Keratinocyte (primary cell): ENCODE results near the gene HDDC2. TPM values are rescaled to one million over a fixed set of nuclear protein-coding genes. Genes with fewer than 3 reads are reported as not detected.

Experiments
- DNase-seq: peaks from one replicate; pipeline ENCODE4 v3.0.0-alpha.2; 2011; ENCODE audit warnings: low read depth, missing footprints, low spot score
- FAIRE-seq: peaks from 2 replicates; lab custom pipeline; 2011; peaks lifted over from hg19 to GRCh38; lab: Jason Lieb, UNC
- H2AFZ ChIP-seq: 2 replicates; pipeline ENCODE4 v1.6.0; 2012; ENCODE audit warnings: low read length, control low read depth, inconsistent platforms; ENCODE audit not compliant: control insufficient read depth
- H3K27ac ChIP-seq: 2 replicates; pipeline ENCODE4 v1.5.1; 2011; ENCODE audit warnings: low read length; ENCODE audit not compliant: control insufficient read depth, insufficient read depth
- H3K27me3 ChIP-seq: 3 replicates; pipeline ENCODE4 v1.6.0; 2011; ENCODE audit warnings: low read length; ENCODE audit not compliant: control insufficient read depth, insufficient read depth; ENCODE audit errors: extremely low read depth
- H3K36me3 ChIP-seq, 2 experiments: 2 replicates in 1 of 2; 3 replicates in 1 of 2; pipeline ENCODE4 v1.5.1; 2011; ENCODE audit warnings: low read length in 2 of 2, mild to moderate bottlenecking in 1 of 2; ENCODE audit not compliant: control insufficient read depth in 2 of 2, insufficient read depth in 2 of 2; ENCODE audit errors: extremely low read depth in 1 of 2
- H3K4me1 ChIP-seq: 3 replicates; pipeline ENCODE4 v1.5.1; 2011; ENCODE audit warnings: low read length; ENCODE audit not compliant: control insufficient read depth, insufficient read depth; ENCODE audit errors: extremely low read depth
- H3K4me2 ChIP-seq: 3 replicates; pipeline ENCODE4 v1.6.0; 2011; ENCODE audit warnings: low read depth, low read length; ENCODE audit not compliant: control insufficient read depth, insufficient read depth; ENCODE audit errors: extremely low read depth
- H3K4me3 ChIP-seq, 3 experiments: fragments of 200-600 bp in 1 of 3; sonication (generic) in 1 of 3; 2 replicates in 2 of 3; 3 replicates in 1 of 3; pipeline ENCODE4 v1.5.1; 2011 to 2016; ENCODE audit warnings: low read length in 3 of 3, mild to moderate bottlenecking in 3 of 3, control low read depth in 2 of 3, inconsistent platforms in 1 of 3, low read depth in 1 of 3, mixed read lengths in 1 of 3, mixed run types in 1 of 3, moderate library complexity in 1 of 3; ENCODE audit not compliant: control insufficient read depth in 2 of 3, insufficient read depth in 2 of 3; ENCODE audit errors: extremely low read depth in 1 of 3
- H3K79me2 ChIP-seq: 2 replicates; pipeline ENCODE4 v1.6.0; 2012; ENCODE audit warnings: low read length; ENCODE audit not compliant: control insufficient read depth, insufficient read depth
- H3K9ac ChIP-seq: 3 replicates; pipeline ENCODE4 v1.6.0; 2011; ENCODE audit warnings: low read length; ENCODE audit not compliant: control insufficient read depth, insufficient read depth; ENCODE audit errors: extremely low read depth
- H3K9me1 ChIP-seq: 3 replicates; pipeline ENCODE4 v1.6.0; 2011; ENCODE audit warnings: low read length; ENCODE audit not compliant: control insufficient read depth, insufficient read depth; ENCODE audit errors: extremely low read depth
- H3K9me3 ChIP-seq: 2 replicates; pipeline ENCODE4 v1.5.1; 2012; ENCODE audit warnings: low read depth, low read length; ENCODE audit not compliant: control insufficient read depth
- H4K20me1 ChIP-seq: 3 replicates; pipeline ENCODE4 v1.6.0; 2011; ENCODE audit warnings: low read length; ENCODE audit not compliant: control insufficient read depth, insufficient read depth; ENCODE audit errors: extremely low read depth
- EZH2 ChIP-seq: IDR thresholded peaks from one replicate; pipeline ENCODE4 v1.6.1; 2012; ENCODE audit warnings: inconsistent platforms, mild to moderate bottlenecking, low read length, moderate library complexity
- dilution Hi-C: fragments of 300-500 bp; cut with MboI; formaldehyde crosslinking; loops from one replicate; pipeline ENCODE4 v1.7.0; 2020; ENCODE audit warnings: low sequenced_read_pairs; ENCODE audit not compliant: extremely low pct_ligation_motif_present
- polyA plus RNA-seq, 5 experiments: library from polyadenylated mRNA; depleted of rRNA in 3 of 5; stranded (reverse) in 3 of 5; stranded (forward) in 1 of 5; unstranded in 1 of 5; fragments of >200 nt; gene quantifications; 1 replicate in 1 of 5; 2 replicates in 3 of 5; 3 replicates in 1 of 5; pipeline versions ENCODE4 v1.2.1 to v1.2.3, GENCODE V29; 2011 to 2012; ENCODE audit warnings: missing spikeins in 2 of 5, low read depth in 1 of 5, low replicate concordance in 1 of 5
- TF ChIP-seq, protein P1 (sequence below), 3 experiments: IDR thresholded peaks in 1 of 3; conservative IDR thresholded peaks in 1 of 3; optimal IDR thresholded peaks in 1 of 3; 2 replicates in 2 of 3; 3 replicates in 1 of 3; pipeline versions ENCODE3 to v1.5.1; 2011; ENCODE audit warnings: low read length in 3 of 3, mild to moderate bottlenecking in 3 of 3, moderate library complexity in 2 of 3, control low read depth in 1 of 3, inconsistent platforms in 1 of 3; ENCODE audit not compliant: insufficient read depth in 2 of 3; ENCODE audit errors: extremely low read depth in 1 of 3

The HDDC2 gene
- polyA plus RNA-seq, 1 donor (not counting 4 experiments of a cell fraction or from before 2014, with no cell fraction given) = 75.8 TPM

GRCh38 chr6:125340991-125341390 lies 39.2 kb upstream of the HDDC2 start:
- TF ChIP-seq, protein P1, sequence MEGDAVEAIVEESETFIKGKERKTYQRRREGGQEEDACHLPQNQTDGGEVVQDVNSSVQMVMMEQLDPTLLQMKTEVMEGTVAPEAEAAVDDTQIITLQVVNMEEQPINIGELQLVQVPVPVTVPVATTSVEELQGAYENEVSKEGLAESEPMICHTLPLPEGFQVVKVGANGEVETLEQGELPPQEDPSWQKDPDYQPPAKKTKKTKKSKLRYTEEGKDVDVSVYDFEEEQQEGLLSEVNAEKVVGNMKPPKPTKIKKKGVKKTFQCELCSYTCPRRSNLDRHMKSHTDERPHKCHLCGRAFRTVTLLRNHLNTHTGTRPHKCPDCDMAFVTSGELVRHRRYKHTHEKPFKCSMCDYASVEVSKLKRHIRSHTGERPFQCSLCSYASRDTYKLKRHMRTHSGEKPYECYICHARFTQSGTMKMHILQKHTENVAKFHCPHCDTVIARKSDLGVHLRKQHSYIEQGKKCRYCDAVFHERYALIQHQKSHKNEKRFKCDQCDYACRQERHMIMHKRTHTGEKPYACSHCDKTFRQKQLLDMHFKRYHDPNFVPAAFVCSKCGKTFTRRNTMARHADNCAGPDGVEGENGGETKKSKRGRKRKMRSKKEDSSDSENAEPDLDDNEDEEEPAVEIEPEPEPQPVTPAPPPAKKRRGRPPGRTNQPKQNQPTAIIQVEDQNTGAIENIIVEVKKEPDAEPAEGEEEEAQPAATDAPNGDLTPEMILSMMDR (optimal IDR thresholded peaks at IDR 0.05 in 1 of 3, IDR thresholded peaks at IDR 0.05 in 1 of 3, conservative IDR thresholded peaks at IDR 0.05 in 1 of 3; ENCODE audit: extremely low read depth in 1 of 3, insufficient read depth in 2 of 3, low read length in 3 of 3) = no peak
- TF ChIP-seq EZH2 = no peak
- Histone ChIP-seq H3K4me3 (no peak overlapping the region), H3K27ac (no peak overlapping the region), H3K9ac (no peak overlapping the region), H3K9me1 (no peaks in the 10 kb centered on the region), H3K4me1 (no peaks in the 10 kb centered on the region), H3K9me3 (no peaks in the 10 kb centered on the region), H3K36me3 (no peaks in the 10 kb centered on the region), H3K27me3 (no peaks in the 10 kb centered on the region), H3K4me2 (no peak overlapping the region), H2AFZ (no peak overlapping the region), H4K20me1 (no peaks in the 10 kb centered on the region), H3K79me2 (no peaks in the 10 kb centered on the region)
- DNase-seq (no peak), FAIRE-seq (no peak)
- dilution Hi-C loops = loop anchor here (25.0 kb wide), 1 partner anchor 421 kb away; no protein-coding TSS in a partner anchor

DNA sequence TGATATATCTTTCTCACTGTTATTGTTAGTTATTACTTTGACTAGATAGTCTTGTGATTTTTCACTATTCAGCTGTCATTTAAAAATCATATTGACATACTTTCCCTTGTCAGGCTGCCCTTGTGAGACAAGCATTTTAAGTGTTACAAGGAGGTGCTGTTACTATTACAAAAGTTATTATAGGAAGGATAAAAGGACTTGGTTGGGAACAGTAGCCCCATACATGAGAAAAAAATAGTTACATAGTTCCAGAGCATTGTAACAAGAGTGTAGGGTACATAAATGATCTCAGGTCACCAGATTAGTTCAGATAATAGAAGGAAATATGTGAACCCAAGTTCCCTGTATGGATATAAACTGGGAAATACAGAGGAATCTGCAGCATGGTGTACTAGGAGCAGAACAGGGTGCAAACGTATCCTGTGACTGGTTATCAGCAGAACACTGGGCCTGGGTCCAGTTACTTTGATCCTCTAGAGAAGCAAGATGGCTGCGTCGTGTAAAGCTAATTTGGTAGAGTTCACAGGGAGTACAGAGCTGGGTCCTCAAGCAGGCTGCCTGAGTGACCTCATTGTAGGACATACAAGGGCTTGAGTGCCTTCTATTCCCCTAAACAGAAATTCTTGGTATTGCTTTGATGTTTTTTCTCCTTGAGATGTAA lies 38.5 kb upstream of the HDDC2 start:
- Histone ChIP-seq H3K9ac (no peak overlapping the region), H3K36me3 (no peaks in the 10 kb centered on the region), H3K27me3 (peaks cover 3% of the 10 kb centered on the region), H2AFZ (no peak overlapping the region), H3K27ac (no peak overlapping the region), H3K9me1 (no peaks in the 10 kb centered on the region), H3K4me3 (no peak overlapping the region), H3K9me3 (no peaks in the 10 kb centered on the region), H3K4me1 (no peaks in the 10 kb centered on the region), H3K79me2 (no peaks in the 10 kb centered on the region), H3K4me2 (no peak overlapping the region), H4K20me1 (no peaks in the 10 kb centered on the region)
- DNase-seq = no peak
- TF ChIP-seq EZH2 = no peak
- TF ChIP-seq, protein P1 (optimal IDR thresholded peaks at IDR 0.05 in 1 of 3, IDR thresholded peaks at IDR 0.05 in 1 of 3, conservative IDR thresholded peaks at IDR 0.05 in 1 of 3; ENCODE audit: extremely low read depth in 1 of 3, insufficient read depth in 2 of 3, low read length in 3 of 3) = no peak
- FAIRE-seq = no peak
- dilution Hi-C loops = loop anchor here (25.0 kb wide), 1 partner anchor 422 kb away; no protein-coding TSS in a partner anchor
